Ishikawa (cell line): ENCODE results near the gene ZNF614.

Experiments used
- CEBPB ChIP-seq: IDR thresholded peaks from 2 replicates; pipeline ENCODE4 v1.6.1; 2012
- EGR1 ChIP-seq: IDR thresholded peaks from 2 replicates; pipeline ENCODE4 v1.6.1; 2012
- EP300 ChIP-seq: IDR thresholded peaks from 2 replicates; pipeline ENCODE4 v1.6.1; 2012; ENCODE audit warnings: borderline replicate concordance
- NFIC ChIP-seq: IDR thresholded peaks from 2 replicates; pipeline ENCODE4 v1.6.1; 2012
- RAD21 ChIP-seq: IDR thresholded peaks from 2 replicates; pipeline ENCODE4 v1.6.1; 2012; ENCODE audit warnings: low read depth
- TAF1 ChIP-seq: IDR thresholded peaks from 2 replicates; pipeline ENCODE4 v1.6.1; 2012; ENCODE audit warnings: low read depth, mild to moderate bottlenecking
- TEAD4 ChIP-seq: IDR thresholded peaks from 2 replicates; pipeline ENCODE4 v1.6.1; 2012
- YY1 ChIP-seq: IDR thresholded peaks from 2 replicates; pipeline ENCODE4 v1.6.1; 2012; ENCODE audit warnings: low read depth
- TF ChIP-seq, protein P1 (sequence below): IDR thresholded peaks from 2 replicates; pipeline ENCODE4 v1.6.1; 2012

GRCh38 chr19:52069653-52070052 is 41.5 kb upstream of the ZNF614 start:
- no peak for TF ChIP-seq EP300
- no peak for TF ChIP-seq CEBPB
- no peak for TF ChIP-seq RAD21
- no peak for TF ChIP-seq TEAD4
- no peak for TF ChIP-seq TAF1
- TF ChIP-seq EGR1: no peak
- no peak for TF ChIP-seq NFIC
- TF ChIP-seq YY1: no peak
- TF ChIP-seq, protein P1, sequence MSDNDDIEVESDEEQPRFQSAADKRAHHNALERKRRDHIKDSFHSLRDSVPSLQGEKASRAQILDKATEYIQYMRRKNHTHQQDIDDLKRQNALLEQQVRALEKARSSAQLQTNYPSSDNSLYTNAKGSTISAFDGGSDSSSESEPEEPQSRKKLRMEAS: no peak
